Measurements from ENCODE around the gene ABLIM2. TPM values are rescaled to one million over a fixed set of nuclear protein-coding genes. Genes with fewer than 3 reads are reported as not detected.

Gene ABLIM2
- polyA plus RNA-seq, 3 donors = 0.21 TPM; not detected in 2

- H3K9me3 Mint-ChIP-seq = peaks cover 0 to 3% (median 0%) of the 10 kb centered on the region in 7 donors
- H3K36me3 Mint-ChIP-seq = no peaks in the 10 kb centered on the region
- Histone ChIP-seq H4K20me1 (ENCODE audit: insufficient read depth, low read length) (no peaks in the 10 kb centered on the region), H3K27me3 (ENCODE audit: control insufficient read depth in 2 of 2, insufficient read depth in 2 of 2, low read length in 2 of 2) (peaks cover 0 to 9% of the 10 kb centered on the region in 2 donors), H3K4me3 (replicated peaks in 1 of 3; ENCODE audit: low read depth in 2 of 3, low read length in 3 of 3) (no peak overlapping the region), H3K27ac (ENCODE audit: low read depth in 1 of 2, low read length in 2 of 2) (no peak overlapping the region), H3K36me3 (replicated peaks in 1 of 2; ENCODE audit: control insufficient read depth in 1 of 2, insufficient read depth in 2 of 2, low read length in 2 of 2) (no peaks in the 10 kb centered on the region), H3K9ac (ENCODE audit: insufficient read depth, low read length, poor library complexity, severe bottlenecking) (no peak overlapping the region), H3K4me1 (ENCODE audit: control insufficient read depth in 1 of 2, insufficient read depth in 2 of 2, low read length in 2 of 2) (no peaks in the 10 kb centered on the region), H3K79me2 (ENCODE audit: insufficient read depth, low read length) (no peaks in the 10 kb centered on the region), H3K9me3 (replicated peaks in 1 of 2; ENCODE audit: control insufficient read depth in 1 of 2, insufficient read depth in 1 of 2, low read length in 2 of 2) (no peaks in the 10 kb centered on the region), H3K4me2 (replicated peaks; ENCODE audit: extremely low read depth, low read length, poor library complexity, severe bottlenecking) (no peak overlapping the region), H2AFZ (ENCODE audit: insufficient read depth, low read depth, low read length, poor library complexity, severe bottlenecking) (no peak overlapping the region)
- no peak overlapping the region for H3K4me3 Mint-ChIP-seq
- H3K27me3 Mint-ChIP-seq (ENCODE audit: low read depth in 3 of 3) = peaks cover 20 to 42% (median 26%) of the 10 kb centered on the region in 3 donors
- H3K27ac Mint-ChIP-seq = no peak overlapping the region
- no peak for DNase-seq
- no peak for TF ChIP-seq CTCF (IDR thresholded peaks at IDR 0.05)
- intact Hi-C loops (cut with micrococcal nuclease) = loop anchor here in 1 of 2 donors (10.0 kb wide), 1 partner anchor 274 kb away; no protein-coding TSS in a partner anchor
- 85% methylated on average over 23 of the region's 29 CpGs for WGBS (ENCODE audit: insufficient coverage)
- H3K4me1 Mint-ChIP-seq = no peaks in the 10 kb centered on the region
Measured at GRCh38 chr4:8150152-8151090, 8.2 kb downstream of the ABLIM2 start.

- DNase-seq = no peak
- Histone ChIP-seq H3K79me2 (ENCODE audit: insufficient read depth, low read length) (no peaks in the 10 kb centered on the region), H3K4me3 (replicated peaks in 1 of 3; ENCODE audit: low read depth in 2 of 3, low read length in 3 of 3) (no peak overlapping the region), H3K9ac (ENCODE audit: insufficient read depth, low read length, poor library complexity, severe bottlenecking) (no peak overlapping the region), H2AFZ (ENCODE audit: insufficient read depth, low read depth, low read length, poor library complexity, severe bottlenecking) (no peak overlapping the region), H3K27me3 (ENCODE audit: control insufficient read depth in 2 of 2, insufficient read depth in 2 of 2, low read length in 2 of 2) (peaks cover 0 to 3% of the 10 kb centered on the region in 2 donors), H3K9me3 (replicated peaks in 1 of 2; ENCODE audit: control insufficient read depth in 1 of 2, insufficient read depth in 1 of 2, low read length in 2 of 2) (no peaks in the 10 kb centered on the region), H3K27ac (ENCODE audit: low read depth in 1 of 2, low read length in 2 of 2) (no peak overlapping the region), H3K4me2 (replicated peaks; ENCODE audit: extremely low read depth, low read length, poor library complexity, severe bottlenecking) (no peak overlapping the region), H3K36me3 (replicated peaks in 1 of 2; ENCODE audit: control insufficient read depth in 1 of 2, insufficient read depth in 2 of 2, low read length in 2 of 2) (no peaks in the 10 kb centered on the region), H3K4me1 (ENCODE audit: control insufficient read depth in 1 of 2, insufficient read depth in 2 of 2, low read length in 2 of 2) (no peaks in the 10 kb centered on the region), H4K20me1 (ENCODE audit: insufficient read depth, low read length) (no peaks in the 10 kb centered on the region)
- intact Hi-C loops (cut with micrococcal nuclease) = loop anchor here in 1 of 2 donors (10.0 kb wide), 1 partner anchor 275 kb away; no protein-coding TSS in a partner anchor
- TF ChIP-seq CTCF (IDR thresholded peaks at IDR 0.05) = no peak
- Mint-ChIP-seq H3K36me3 (no peaks in the 10 kb centered on the region), H3K27ac (no peak overlapping the region), H3K4me1 (no peaks in the 10 kb centered on the region), H3K9me3 (peaks cover 0 to 3% (median 0%) of the 10 kb centered on the region in 7 donors), H3K4me3 (no peak overlapping the region), H3K27me3 (ENCODE audit: low read depth in 3 of 3) (peaks cover 23 to 42% (median 28%) of the 10 kb centered on the region in 3 donors)
- WGBS (ENCODE audit: insufficient coverage) = 84% methylated on average over 6 of the region's 7 CpGs
Measured at GRCh38 chr4:8149664-8150063, 8.9 kb downstream of the ABLIM2 start.
